ENCODE data around the gene AOC2.

AOC2 gene

DNA sequence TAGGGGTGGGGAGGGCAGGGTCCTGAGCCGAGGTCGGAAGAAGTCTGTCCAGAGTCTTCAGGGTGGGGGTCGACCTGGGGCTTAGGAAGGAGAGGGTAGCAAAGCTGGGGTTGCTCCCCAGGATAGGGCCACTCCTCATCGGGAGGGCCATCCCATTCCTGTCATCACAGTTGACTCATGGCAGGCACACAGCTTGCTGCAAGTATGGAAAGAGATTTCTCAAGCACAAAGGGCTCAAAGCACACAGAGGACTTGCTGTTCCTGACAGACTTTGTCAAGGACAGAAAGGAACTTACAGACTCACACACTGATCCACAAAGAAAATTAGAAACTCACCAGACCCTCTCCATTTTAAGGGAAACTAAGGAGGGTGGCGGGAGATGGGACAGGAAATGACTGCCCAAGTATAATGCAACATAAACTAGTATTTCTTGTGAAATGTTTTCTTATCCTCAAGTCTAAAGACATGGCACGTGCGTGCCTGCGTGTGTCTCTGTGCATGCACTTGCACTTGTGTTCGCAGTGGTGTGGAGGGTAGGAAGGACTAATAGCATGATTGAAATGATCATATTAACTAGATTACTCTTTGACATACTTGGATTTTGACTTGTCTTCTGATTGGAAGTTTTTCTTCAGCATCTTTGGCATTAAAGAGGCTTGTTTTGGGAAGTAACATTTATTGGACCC, 2.4 kb downstream of the AOC2 start:
- H2AFZ ChIP-seq (ENCODE audit: low read depth): no peak overlapping the region
- no peaks in the 10 kb centered on the region for H3K79me2 ChIP-seq (ENCODE audit: insufficient read depth, low read depth)
- TF ChIP-seq, protein P1, sequence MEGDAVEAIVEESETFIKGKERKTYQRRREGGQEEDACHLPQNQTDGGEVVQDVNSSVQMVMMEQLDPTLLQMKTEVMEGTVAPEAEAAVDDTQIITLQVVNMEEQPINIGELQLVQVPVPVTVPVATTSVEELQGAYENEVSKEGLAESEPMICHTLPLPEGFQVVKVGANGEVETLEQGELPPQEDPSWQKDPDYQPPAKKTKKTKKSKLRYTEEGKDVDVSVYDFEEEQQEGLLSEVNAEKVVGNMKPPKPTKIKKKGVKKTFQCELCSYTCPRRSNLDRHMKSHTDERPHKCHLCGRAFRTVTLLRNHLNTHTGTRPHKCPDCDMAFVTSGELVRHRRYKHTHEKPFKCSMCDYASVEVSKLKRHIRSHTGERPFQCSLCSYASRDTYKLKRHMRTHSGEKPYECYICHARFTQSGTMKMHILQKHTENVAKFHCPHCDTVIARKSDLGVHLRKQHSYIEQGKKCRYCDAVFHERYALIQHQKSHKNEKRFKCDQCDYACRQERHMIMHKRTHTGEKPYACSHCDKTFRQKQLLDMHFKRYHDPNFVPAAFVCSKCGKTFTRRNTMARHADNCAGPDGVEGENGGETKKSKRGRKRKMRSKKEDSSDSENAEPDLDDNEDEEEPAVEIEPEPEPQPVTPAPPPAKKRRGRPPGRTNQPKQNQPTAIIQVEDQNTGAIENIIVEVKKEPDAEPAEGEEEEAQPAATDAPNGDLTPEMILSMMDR (conservative IDR thresholded peaks at IDR 0.05; ENCODE audit: low read depth, low read length): no peak
- H4K20me1 ChIP-seq (ENCODE audit: insufficient read depth): no peaks in the 10 kb centered on the region
- peaks cover 1% of the 10 kb centered on the region; the same call in 1 of the 2 replicates for H3K36me3 ChIP-seq (ENCODE audit: insufficient read depth)
- peaks cover 68% of the 10 kb centered on the region for H3K4me1 ChIP-seq (ENCODE audit: low read depth, poor library complexity, severe bottlenecking)
- H3K27me3 ChIP-seq (ENCODE audit: insufficient read depth, low read depth): no peaks in the 10 kb centered on the region
- H3K4me2 ChIP-seq: no peak overlapping the region
- no peak overlapping the region for H3K9ac ChIP-seq
- no peak overlapping the region for H3K27ac ChIP-seq
- H3K4me3 ChIP-seq (IDR thresholded peaks at IDR 0.05; ENCODE audit: insufficient read depth, low read depth, low read length): no peak overlapping the region

- Histone ChIP-seq H4K20me1 (ENCODE audit: insufficient read depth) (no peaks in the 10 kb centered on the region), H3K27ac (no peak overlapping the region), H3K4me2 (no peak overlapping the region), H3K27me3 (ENCODE audit: insufficient read depth, low read depth) (no peaks in the 10 kb centered on the region), H3K9ac (no peak overlapping the region), H3K79me2 (ENCODE audit: insufficient read depth, low read depth) (no peaks in the 10 kb centered on the region), H2AFZ (ENCODE audit: low read depth) (no peak overlapping the region), H3K36me3 (ENCODE audit: insufficient read depth) (no peaks in the 10 kb centered on the region; the same call in 1 of the 2 replicates), H3K4me3 (IDR thresholded peaks at IDR 0.05; ENCODE audit: insufficient read depth, low read depth, low read length) (no peak overlapping the region), H3K4me1 (ENCODE audit: low read depth, poor library complexity, severe bottlenecking) (peaks cover 81% of the 10 kb centered on the region)
- TF ChIP-seq, protein P1 (conservative IDR thresholded peaks at IDR 0.05; ENCODE audit: low read depth, low read length): no peak
These were observed 3.7 kb downstream of the AOC2 start for GRCh38 chr17:42848093-42848492.

DNA sequence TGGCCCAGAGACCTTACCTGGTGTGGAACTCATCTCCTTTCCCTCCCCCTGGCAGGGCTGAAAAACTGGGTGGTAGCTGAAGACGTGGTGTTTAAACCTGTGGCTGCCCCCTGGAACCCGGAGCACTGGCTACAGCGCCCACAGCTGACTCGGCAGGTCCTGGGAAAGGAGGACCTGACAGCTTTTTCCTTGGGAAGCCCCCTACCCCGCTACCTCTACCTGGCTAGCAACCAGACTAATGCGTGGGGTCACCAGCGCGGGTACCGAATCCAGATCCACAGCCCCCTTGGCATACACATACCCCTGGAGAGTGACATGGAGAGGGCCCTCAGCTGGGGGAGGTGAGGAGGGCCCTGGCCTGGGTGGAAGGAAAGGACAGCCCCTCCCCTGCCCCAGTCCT, 4.7 kb downstream of the AOC2 start:
- Histone ChIP-seq H3K79me2 (ENCODE audit: insufficient read depth, low read depth) (no peaks in the 10 kb centered on the region), H3K27ac (no peak overlapping the region), H3K4me3 (IDR thresholded peaks at IDR 0.05; ENCODE audit: insufficient read depth, low read depth, low read length) (no peak overlapping the region), H4K20me1 (ENCODE audit: insufficient read depth) (no peaks in the 10 kb centered on the region), H3K36me3 (ENCODE audit: insufficient read depth) (no peaks in the 10 kb centered on the region; the same call in 1 of the 2 replicates), H2AFZ (ENCODE audit: low read depth) (no peak overlapping the region), H3K27me3 (ENCODE audit: insufficient read depth, low read depth) (no peaks in the 10 kb centered on the region), H3K4me1 (ENCODE audit: low read depth, poor library complexity, severe bottlenecking) (peaks cover 84% of the 10 kb centered on the region), H3K9ac (no peak overlapping the region), H3K4me2 (peak overlapping the region; percentile 64)
- TF ChIP-seq, protein P1 (conservative IDR thresholded peaks at IDR 0.05; ENCODE audit: low read depth, low read length): no peak

DNA sequence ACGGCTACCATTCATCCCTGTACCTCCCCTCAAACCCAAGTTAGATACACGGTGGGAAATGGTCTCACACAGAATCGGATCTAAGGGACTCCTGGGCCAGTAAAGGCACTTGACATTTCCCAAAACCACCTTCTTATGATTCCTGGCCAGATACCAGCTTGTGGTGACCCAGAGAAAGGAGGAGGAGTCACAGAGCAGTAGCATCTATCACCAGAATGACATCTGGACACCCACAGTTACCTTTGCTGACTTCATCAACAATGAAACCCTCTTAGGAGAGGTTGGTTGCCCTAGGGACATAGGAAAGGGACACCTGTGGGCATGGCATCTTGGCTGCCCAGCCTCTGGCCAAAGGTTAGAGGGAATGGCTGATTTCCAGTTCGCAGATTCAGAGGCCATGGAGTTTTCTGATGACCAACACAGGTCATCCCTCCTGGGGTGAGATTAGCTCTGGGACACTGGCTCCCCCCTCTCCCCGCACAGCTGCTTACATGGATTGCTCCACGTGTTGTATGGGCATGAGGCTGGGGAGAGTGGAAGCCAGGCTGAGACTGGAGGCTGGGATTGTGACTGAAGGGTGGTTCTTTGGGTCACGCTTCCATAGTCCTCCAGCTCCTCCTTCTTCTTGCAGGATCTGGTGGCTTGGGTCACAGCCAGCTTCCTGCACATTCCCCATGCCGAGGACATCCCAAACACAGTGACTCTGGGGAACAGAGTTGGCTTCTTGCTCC, 5.2 kb downstream of the AOC2 start:
- no peak overlapping the region for H2AFZ ChIP-seq (ENCODE audit: low read depth)
- TF ChIP-seq, protein P1 (conservative IDR thresholded peaks at IDR 0.05; ENCODE audit: low read depth, low read length): no peak
- H3K4me2 ChIP-seq: peak overlapping the region; percentile 64
- H3K9ac ChIP-seq: no peak overlapping the region
- H3K27ac ChIP-seq: no peak overlapping the region
- H3K4me3 ChIP-seq (IDR thresholded peaks at IDR 0.05; ENCODE audit: insufficient read depth, low read depth, low read length): no peak overlapping the region
- no peaks in the 10 kb centered on the region; the same call in 1 of the 2 replicates for H3K36me3 ChIP-seq (ENCODE audit: insufficient read depth)
- no peaks in the 10 kb centered on the region for H3K27me3 ChIP-seq (ENCODE audit: insufficient read depth, low read depth)
- H4K20me1 ChIP-seq (ENCODE audit: insufficient read depth): no peaks in the 10 kb centered on the region
- H3K4me1 ChIP-seq (ENCODE audit: low read depth, poor library complexity, severe bottlenecking): peaks cover 87% of the 10 kb centered on the region
- H3K79me2 ChIP-seq (ENCODE audit: insufficient read depth, low read depth): no peaks in the 10 kb centered on the region
